Vagina (tissue), 2 donors: ENCODE results near the gene HOXB2. TPM values are rescaled to one million over a fixed set of nuclear protein-coding genes. Genes with fewer than 3 reads are reported as not detected.
"Not testable (repeated sequence)": the region's sequence is repeated elsewhere in the genome, so short reads cannot be mapped to it uniquely, and the experiment has no call there.

Experiments
- DNase-seq, 2 donors: peaks; one replicate each; pipeline ENCODE4 v3.0.0-alpha.2; 2017; ENCODE audit errors: extremely low spot score in 2 of 2
- H3K27ac ChIP-seq: fragments of 200-600 bp; sonication (generic); one replicate; pipeline ENCODE4 v1.5.1; 2019
- H3K27me3 ChIP-seq: fragments of 200-600 bp; sonication (generic); one replicate; pipeline ENCODE4 v1.5.1; 2019
- H3K36me3 ChIP-seq, 2 donors: fragments of 200-600 bp; sonication (generic); one replicate each; pipeline ENCODE4 v1.5.1; 2017 to 2019
- H3K4me1 ChIP-seq: fragments of 200-600 bp; sonication (generic); one replicate; pipeline ENCODE4 v1.5.1; 2019
- H3K4me3 ChIP-seq, 2 donors: fragments of 200-600 bp; sonication (generic); 1 replicate in 1 of 2; 2 replicates in 1 of 2; pipeline ENCODE4 v1.5.1; 2016 to 2019
- H3K9me3 ChIP-seq: fragments of 200-600 bp; sonication (generic); one replicate; pipeline ENCODE4 v1.5.1; 2019
- CTCF ChIP-seq, 3 experiments: fragments of 450-650 bp in 2 of 3; fragments of 200-600 bp in 1 of 3; sonication (generic) in 1 of 3; IDR thresholded peaks; one replicate each; pipeline ENCODE4 v1.5.1; 2017 to 2019; ENCODE audit warnings: antibody characterized with exemption in 3 of 3, mild to moderate bottlenecking in 2 of 3, moderate library complexity in 2 of 3
- POLR2A ChIP-seq, 2 donors: fragments of 450-650 bp; IDR thresholded peaks; one replicate each; pipeline ENCODE4 v1.6.1; 2017; ENCODE audit warnings: antibody characterized with exemption in 2 of 2, mild to moderate bottlenecking in 2 of 2, moderate library complexity in 2 of 2
- POLR2AphosphoS5 ChIP-seq, 2 donors: sonication (generic); formaldehyde crosslinking; IDR thresholded peaks; one replicate each; pipeline ENCODE4 v1.9.0; 2017; ENCODE audit warnings: antibody characterized with exemption in 2 of 2, mild to moderate bottlenecking in 2 of 2, low read depth in 1 of 2; ENCODE audit not compliant: insufficient read depth in 1 of 2
- intact Hi-C: fragments of 100-400 bp; cut with DNase I; formaldehyde crosslinking; loops from one replicate; pipeline ENCODE4 v1.15.1; 2023
- total RNA-seq: library from RNA; depleted of rRNA; stranded (reverse); fragments of >200 nt; gene quantifications from one replicate; pipeline ENCODE4 v1.2.3, GENCODE V29; 2016

The HOXB2 gene
- total RNA-seq, 1 donor from 2014 or later: 14.2 TPM

- TF ChIP-seq POLR2A (IDR thresholded peaks at IDR 0.05): no peak
- TF ChIP-seq CTCF (IDR thresholded peaks at IDR 0.05): no peak
- TF ChIP-seq POLR2AphosphoS5 (IDR thresholded peaks at IDR 0.05; ENCODE audit: insufficient read depth in 1 of 2, low read depth in 1 of 2): no peak
- DNase-seq: no peak
- Histone ChIP-seq H3K36me3 (no peaks in the 10 kb centered on the region), H3K4me3 (no peak overlapping the region), H3K9me3 (no peaks in the 10 kb centered on the region), H3K4me1 (no peaks in the 10 kb centered on the region), H3K27me3 (no peaks in the 10 kb centered on the region), H3K27ac (no peak overlapping the region)
- intact Hi-C loops: no loop called here
These were observed 30.4 kb downstream of the HOXB2 start for GRCh38 chr17:48514477-48514876.

DNA sequence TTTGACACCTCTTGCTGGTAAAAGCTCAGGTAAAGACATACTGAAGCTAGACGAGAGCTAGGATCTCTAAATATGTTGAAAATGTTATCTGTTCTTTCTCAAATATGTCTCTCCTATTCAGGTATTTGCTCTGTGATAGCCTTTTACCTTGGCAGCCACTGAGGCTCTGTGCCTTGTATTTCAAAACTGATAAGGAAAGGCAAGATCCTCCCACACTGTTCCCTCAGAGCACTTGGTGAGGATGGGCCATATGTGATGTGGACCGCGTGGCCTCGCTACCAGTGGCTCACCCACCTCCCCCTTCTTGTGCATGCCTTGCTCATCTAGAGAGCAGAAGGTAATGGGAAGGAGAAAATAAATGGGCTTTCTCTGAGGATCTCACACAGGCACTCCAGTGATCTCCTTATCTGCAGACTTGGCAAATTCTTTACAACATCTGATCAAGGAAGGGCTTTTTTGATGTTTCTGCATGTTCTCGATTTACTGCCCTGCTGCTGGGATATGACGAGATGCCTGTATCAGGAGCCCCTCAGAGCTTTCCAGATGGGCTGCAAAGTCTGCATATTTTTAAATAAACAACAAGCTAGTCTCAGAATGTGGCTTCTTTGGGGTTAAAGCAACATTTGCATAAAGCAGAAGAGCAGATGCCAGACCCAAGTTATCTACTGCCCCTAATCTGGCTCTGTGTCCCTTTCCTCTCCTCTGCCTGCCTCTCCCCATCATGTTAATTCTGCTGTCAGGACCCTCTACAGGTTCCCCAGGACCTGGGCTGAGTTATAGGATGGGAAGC lies 31.0 kb downstream of the HOXB2 start:
- DNase-seq: no peak
- H3K27me3 ChIP-seq: no peaks in the 10 kb centered on the region
- no peaks in the 10 kb centered on the region for H3K4me1 ChIP-seq
- no peak overlapping the region for H3K27ac ChIP-seq
- no peaks in the 10 kb centered on the region for H3K36me3 ChIP-seq
- TF ChIP-seq CTCF (IDR thresholded peaks at IDR 0.05): no peak
- no peak for TF ChIP-seq POLR2AphosphoS5 (IDR thresholded peaks at IDR 0.05; ENCODE audit: insufficient read depth in 1 of 2, low read depth in 1 of 2)
- no peak for TF ChIP-seq POLR2A (IDR thresholded peaks at IDR 0.05)
- intact Hi-C loops: no loop called here
- no peak overlapping the region for H3K4me3 ChIP-seq
- no peaks in the 10 kb centered on the region for H3K9me3 ChIP-seq

DNA sequence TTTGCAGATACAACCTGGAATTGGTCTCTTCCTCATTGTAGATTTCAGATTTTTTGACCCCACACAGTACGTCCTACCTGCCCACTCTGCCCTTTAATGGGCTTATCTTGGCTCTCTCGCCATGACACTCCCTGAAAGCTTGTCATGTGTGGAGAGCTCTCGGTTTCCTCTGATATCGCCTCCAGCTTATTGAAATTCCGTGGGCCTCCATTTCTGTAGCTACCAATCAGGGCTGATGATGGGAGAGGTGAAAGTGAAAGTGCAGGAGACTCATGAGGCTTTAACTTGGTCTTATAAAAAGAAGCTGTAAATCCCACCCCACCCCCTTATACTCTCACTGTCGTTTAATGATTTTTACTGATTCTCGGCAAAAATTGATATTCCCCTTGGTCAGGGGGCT lies 31.8 kb downstream of the HOXB2 start:
- H3K27ac ChIP-seq: no peak overlapping the region
- no peaks in the 10 kb centered on the region for H3K4me1 ChIP-seq
- no peaks in the 10 kb centered on the region for H3K36me3 ChIP-seq
- H3K27me3 ChIP-seq: no peaks in the 10 kb centered on the region
- no peaks in the 10 kb centered on the region for H3K9me3 ChIP-seq
- intact Hi-C loops: no loop called here
- no peak for TF ChIP-seq CTCF (IDR thresholded peaks at IDR 0.05)
- no peak for TF ChIP-seq POLR2A (IDR thresholded peaks at IDR 0.05)
- TF ChIP-seq POLR2AphosphoS5 (IDR thresholded peaks at IDR 0.05; ENCODE audit: insufficient read depth in 1 of 2, low read depth in 1 of 2): no peak
- no peak overlapping the region for H3K4me3 ChIP-seq
- DNase-seq: no peak

- DNase-seq: no peak
- TF ChIP-seq CTCF (IDR thresholded peaks at IDR 0.05) (no peak), POLR2A (IDR thresholded peaks at IDR 0.05) (no peak), POLR2AphosphoS5 (IDR thresholded peaks at IDR 0.05; ENCODE audit: insufficient read depth in 1 of 2, low read depth in 1 of 2) (no peak)
- Histone ChIP-seq H3K4me3 (no peak overlapping the region), H3K27ac (no peak overlapping the region), H3K9me3 (no peaks in the 10 kb centered on the region), H3K27me3 (no peaks in the 10 kb centered on the region), H3K4me1 (no peaks in the 10 kb centered on the region), H3K36me3 (no peaks in the 10 kb centered on the region)
- intact Hi-C loops: no loop called here
These were observed 33.9 kb downstream of the HOXB2 start for GRCh38 chr17:48510761-48511604.

DNA sequence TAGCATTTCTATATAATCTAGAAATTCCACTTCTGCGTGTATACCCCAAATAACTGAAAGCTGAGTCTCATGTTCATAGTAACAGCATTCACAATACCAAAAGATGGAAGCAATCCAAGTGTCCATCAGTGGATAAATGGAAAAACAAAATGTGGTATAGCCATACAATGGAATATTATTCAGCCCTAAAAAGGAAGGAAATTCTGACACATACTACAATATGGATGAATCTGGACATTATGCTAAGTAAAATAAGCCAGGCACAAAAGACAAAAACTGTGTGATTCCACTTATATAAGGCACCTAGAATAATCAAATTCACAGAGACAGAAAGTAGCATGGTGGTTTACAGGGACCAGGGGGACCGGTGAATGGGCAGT lies 34.5 kb downstream of the HOXB2 start:
- no peak for DNase-seq
- intact Hi-C loops: no loop called here
- no peaks in the 10 kb centered on the region for H3K27me3 ChIP-seq

DNA sequence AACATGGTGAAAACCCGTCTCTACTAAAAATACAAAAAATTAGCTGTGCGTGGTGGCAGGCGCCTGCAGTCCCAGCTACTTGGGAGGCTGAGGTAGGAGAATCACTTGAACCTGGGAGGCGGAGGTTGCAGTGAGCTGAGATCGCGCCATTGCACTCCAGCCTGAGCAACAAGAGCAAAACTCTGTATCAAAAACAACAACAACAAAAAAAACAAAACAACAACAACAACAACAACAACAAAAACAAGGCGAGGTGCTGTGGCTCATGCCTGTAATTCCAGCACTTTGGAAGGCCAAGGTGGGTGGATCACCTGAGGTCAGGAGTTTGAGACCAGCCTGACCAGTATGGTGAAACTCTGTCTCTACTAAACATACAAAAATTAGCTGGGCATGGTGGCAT lies 35.2 kb downstream of the HOXB2 start:
- H3K36me3 ChIP-seq, H3K4me1 ChIP-seq, DNase-seq, H3K9me3 ChIP-seq, H3K4me3 ChIP-seq, H3K27me3 ChIP-seq, intact Hi-C loops, H3K27ac ChIP-seq: not testable (repeated sequence)

More for the DNA sequence above, 34.5 kb downstream of the HOXB2 start:
- Histone ChIP-seq H3K4me3 (no peak overlapping the region), H3K9me3 (no peaks in the 10 kb centered on the region), H3K4me1 (no peaks in the 10 kb centered on the region), H3K27ac (no peak overlapping the region), H3K36me3 (no peaks in the 10 kb centered on the region)
- no peak for TF ChIP-seq CTCF (IDR thresholded peaks at IDR 0.05)
- TF ChIP-seq POLR2A (IDR thresholded peaks at IDR 0.05): no peak
- no peak for TF ChIP-seq POLR2AphosphoS5 (IDR thresholded peaks at IDR 0.05; ENCODE audit: insufficient read depth in 1 of 2, low read depth in 1 of 2)
